A549 (cell line): ENCODE data around the gene KIFC1.

Experiments used
- BHLHE40 ChIP-seq: IDR thresholded peaks from 2 replicates; pipeline ENCODE4 v1.6.1; 2012; ENCODE audit warnings: low read depth, low read length, inconsistent platforms
- TF ChIP-seq, protein P1 (sequence below): fragments of >200 bp; sonication (Bioruptor Twin); formaldehyde crosslinking; IDR thresholded peaks from 3 replicates; pipeline ENCODE4 v1.5.1; 2016

DNA sequence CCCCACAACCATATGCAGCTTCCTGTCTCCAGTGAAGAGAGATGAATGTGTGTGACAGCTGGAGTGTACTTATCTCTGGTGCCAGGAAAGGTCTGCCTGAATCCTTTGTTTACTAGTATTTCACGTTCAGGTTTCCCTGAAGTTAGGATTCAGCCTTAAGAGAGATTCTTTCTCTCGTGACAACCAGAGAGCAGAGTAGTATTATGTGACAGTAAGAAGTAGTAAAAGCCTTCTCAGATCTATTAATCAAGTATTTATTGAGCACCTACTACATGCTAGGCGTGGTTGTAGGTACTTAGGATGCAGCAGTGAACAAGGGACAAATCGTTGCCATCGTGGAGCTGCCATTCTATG, 949 bp downstream of the KIFC1 start:
- no peak for TF ChIP-seq BHLHE40
- TF ChIP-seq, protein P1, sequence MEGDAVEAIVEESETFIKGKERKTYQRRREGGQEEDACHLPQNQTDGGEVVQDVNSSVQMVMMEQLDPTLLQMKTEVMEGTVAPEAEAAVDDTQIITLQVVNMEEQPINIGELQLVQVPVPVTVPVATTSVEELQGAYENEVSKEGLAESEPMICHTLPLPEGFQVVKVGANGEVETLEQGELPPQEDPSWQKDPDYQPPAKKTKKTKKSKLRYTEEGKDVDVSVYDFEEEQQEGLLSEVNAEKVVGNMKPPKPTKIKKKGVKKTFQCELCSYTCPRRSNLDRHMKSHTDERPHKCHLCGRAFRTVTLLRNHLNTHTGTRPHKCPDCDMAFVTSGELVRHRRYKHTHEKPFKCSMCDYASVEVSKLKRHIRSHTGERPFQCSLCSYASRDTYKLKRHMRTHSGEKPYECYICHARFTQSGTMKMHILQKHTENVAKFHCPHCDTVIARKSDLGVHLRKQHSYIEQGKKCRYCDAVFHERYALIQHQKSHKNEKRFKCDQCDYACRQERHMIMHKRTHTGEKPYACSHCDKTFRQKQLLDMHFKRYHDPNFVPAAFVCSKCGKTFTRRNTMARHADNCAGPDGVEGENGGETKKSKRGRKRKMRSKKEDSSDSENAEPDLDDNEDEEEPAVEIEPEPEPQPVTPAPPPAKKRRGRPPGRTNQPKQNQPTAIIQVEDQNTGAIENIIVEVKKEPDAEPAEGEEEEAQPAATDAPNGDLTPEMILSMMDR = no peak
